Measurements from ENCODE around the gene RBM39. TPM values are rescaled to one million over a fixed set of nuclear protein-coding genes. Genes with fewer than 3 reads are reported as not detected.

The RBM39 gene
- total RNA-seq, 1 experiment from 2014 or later = 347 TPM

DNA sequence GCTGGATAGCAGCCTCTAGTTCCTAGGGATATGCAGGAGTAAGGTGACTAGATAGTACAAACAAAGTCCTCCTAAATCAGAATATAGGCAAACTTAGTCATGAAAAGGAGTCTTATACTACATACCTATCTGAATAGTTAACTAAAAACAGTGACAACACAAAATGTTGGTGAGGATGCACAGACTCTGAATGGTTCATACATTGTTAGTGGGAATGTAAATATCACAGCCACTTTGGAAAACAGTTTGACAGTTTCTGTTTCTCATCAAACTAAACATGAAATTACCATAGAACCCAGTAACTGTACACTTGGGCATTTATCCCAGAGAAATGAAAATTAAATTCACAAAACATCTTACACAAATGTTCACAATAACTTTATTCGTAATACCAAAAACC lies 60.1 kb downstream of the RBM39 start:
- no peak overlapping the region for H4K5ac ChIP-seq (ENCODE audit: insufficient read length, low read depth, low read length)
- H2BK15ac ChIP-seq (ENCODE audit: low read depth, low read length) = no peak overlapping the region
- no peak overlapping the region for H2AK5ac ChIP-seq (ENCODE audit: insufficient read length, low read length)
- no peak overlapping the region for H4K91ac ChIP-seq (ENCODE audit: insufficient read length, low read depth, low read length)
- no peak overlapping the region for H3K9ac ChIP-seq (ENCODE audit: extremely low read depth, insufficient read length, low read length)
- H3K4me1 Mint-ChIP-seq = peaks cover 0 to 3% of the 10 kb centered on the region in 2 experiments; a peak in 1 of 4 replicates
- H3K18ac ChIP-seq (ENCODE audit: insufficient read length, low read depth, low read length) = no peak overlapping the region
- no peak overlapping the region for H2AFZ ChIP-seq (ENCODE audit: low read length)
- H3K36me3 Mint-ChIP-seq (ENCODE audit: insufficient read depth in 1 of 3, low read depth in 3 of 3) = peaks cover 3 to 14% (median 10%) of the 10 kb centered on the region in 3 experiments; a peak in 6 of 7 replicates
- no peaks in the 10 kb centered on the region for H4K20me1 ChIP-seq (ENCODE audit: control insufficient read depth, insufficient read depth, insufficient read length)
- H3K4me3 Mint-ChIP-seq = no peak overlapping the region
- no peak overlapping the region for H3K23ac ChIP-seq (ENCODE audit: insufficient read length, low read depth, low read length)
- no peaks in the 10 kb centered on the region for H3K79me2 ChIP-seq (ENCODE audit: insufficient read depth, low read length)
- no peaks in the 10 kb centered on the region for H3K79me1 ChIP-seq (ENCODE audit: insufficient read depth, low read depth, low read length, poor library complexity, severe bottlenecking)
- no peaks in the 10 kb centered on the region for H3K23me2 ChIP-seq (ENCODE audit: insufficient read length, low read depth, low read length, poor library complexity, severe bottlenecking)
- H4K8ac ChIP-seq (replicated peaks; ENCODE audit: insufficient read length, low read depth, low read length) = no peak overlapping the region
- no peak overlapping the region for H3K56ac ChIP-seq (ENCODE audit: insufficient read length, low read depth, low read length)
- H3K14ac ChIP-seq (ENCODE audit: insufficient read depth, low read length) = no peak overlapping the region
- no peak overlapping the region for H2BK120ac ChIP-seq (ENCODE audit: low read depth, low read length, poor library complexity, severe bottlenecking)
- no peak overlapping the region for H3K27ac Mint-ChIP-seq
- H2BK20ac ChIP-seq (ENCODE audit: low read depth, low read length, poor library complexity, severe bottlenecking) = no peak overlapping the region
- no peak overlapping the region for H3K27ac ChIP-seq (ENCODE audit: insufficient read length, low read depth, low read length)
- 83% methylated on average over 1 of the region's 1 CpG for WGBS (ENCODE audit: extremely low coverage, insufficient read length, low lambda C conversion rate)
- no peaks in the 10 kb centered on the region for H3K4me1 ChIP-seq (ENCODE audit: insufficient read depth, low read length)
- no peak overlapping the region for H3K4me2 ChIP-seq (ENCODE audit: insufficient read depth, insufficient read length, low read length)
- DNase-seq = no peak
- H3K27me3 ChIP-seq (ENCODE audit: insufficient read depth, low read length) = no peaks in the 10 kb centered on the region
- no peak overlapping the region for H3K4ac ChIP-seq (ENCODE audit: low read depth, low read length)
- H3T11ph ChIP-seq (ENCODE audit: low read length) = no peak overlapping the region
- no peaks in the 10 kb centered on the region for H3K9me3 Mint-ChIP-seq
- no peaks in the 10 kb centered on the region for H3K9me3 ChIP-seq (ENCODE audit: control insufficient read depth, low read depth, low read length)
- no peak overlapping the region for H2BK12ac ChIP-seq (ENCODE audit: insufficient read length, low read depth, low read length)
- TF ChIP-seq, protein P1, sequence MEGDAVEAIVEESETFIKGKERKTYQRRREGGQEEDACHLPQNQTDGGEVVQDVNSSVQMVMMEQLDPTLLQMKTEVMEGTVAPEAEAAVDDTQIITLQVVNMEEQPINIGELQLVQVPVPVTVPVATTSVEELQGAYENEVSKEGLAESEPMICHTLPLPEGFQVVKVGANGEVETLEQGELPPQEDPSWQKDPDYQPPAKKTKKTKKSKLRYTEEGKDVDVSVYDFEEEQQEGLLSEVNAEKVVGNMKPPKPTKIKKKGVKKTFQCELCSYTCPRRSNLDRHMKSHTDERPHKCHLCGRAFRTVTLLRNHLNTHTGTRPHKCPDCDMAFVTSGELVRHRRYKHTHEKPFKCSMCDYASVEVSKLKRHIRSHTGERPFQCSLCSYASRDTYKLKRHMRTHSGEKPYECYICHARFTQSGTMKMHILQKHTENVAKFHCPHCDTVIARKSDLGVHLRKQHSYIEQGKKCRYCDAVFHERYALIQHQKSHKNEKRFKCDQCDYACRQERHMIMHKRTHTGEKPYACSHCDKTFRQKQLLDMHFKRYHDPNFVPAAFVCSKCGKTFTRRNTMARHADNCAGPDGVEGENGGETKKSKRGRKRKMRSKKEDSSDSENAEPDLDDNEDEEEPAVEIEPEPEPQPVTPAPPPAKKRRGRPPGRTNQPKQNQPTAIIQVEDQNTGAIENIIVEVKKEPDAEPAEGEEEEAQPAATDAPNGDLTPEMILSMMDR (conservative IDR thresholded peaks at IDR 0.05) = no peak
- no peak overlapping the region for H2BK5ac ChIP-seq (ENCODE audit: insufficient read length, low read length)
- H3K27me3 Mint-ChIP-seq (ENCODE audit: low read depth) = no peaks in the 10 kb centered on the region

Measured in H9 (cell line).